Measurements from ENCODE around the gene SPDYC.

SPDYC gene, protein sequence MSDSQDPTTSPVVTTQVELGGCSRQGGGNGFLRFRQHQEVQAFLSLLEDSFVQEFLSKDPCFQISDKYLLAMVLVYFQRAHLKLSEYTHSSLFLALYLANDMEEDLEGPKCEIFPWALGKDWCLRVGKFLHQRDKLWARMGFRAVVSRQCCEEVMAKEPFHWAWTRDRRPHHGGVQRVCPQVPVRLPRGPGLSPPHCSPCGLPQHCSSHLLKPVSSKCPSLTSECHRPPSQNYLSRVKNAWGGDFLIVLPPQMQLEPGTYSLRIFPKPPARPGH

DNA sequence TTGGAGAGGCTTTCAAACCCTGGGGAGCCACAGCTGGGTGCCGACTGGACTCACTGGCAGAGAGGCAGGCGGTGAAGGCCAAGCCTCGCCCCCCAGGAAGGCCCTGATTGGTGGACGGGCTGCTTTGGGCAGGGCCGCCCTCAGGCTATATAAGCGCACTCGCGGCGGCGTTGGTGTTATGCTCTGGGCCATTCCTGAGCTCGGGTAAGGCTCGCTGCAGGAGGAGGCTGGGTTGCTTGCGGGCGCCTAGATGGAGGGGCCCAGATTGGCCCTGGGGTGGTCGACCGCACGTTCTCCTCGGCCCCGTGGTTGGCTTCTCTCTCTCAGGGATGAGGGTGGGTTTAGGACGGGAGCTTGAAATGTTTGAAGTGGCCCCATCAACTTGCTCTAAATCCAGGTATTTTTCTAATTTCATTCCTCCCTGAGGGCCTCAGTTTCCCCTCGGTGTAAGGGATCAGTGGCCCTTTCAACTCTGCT, at the start of gene SPDYC:
Gene SPDYC, plus strand, starts transcription at position 176 of the 477 bp plus-strand sequence. CDS start 1,125 bp downstream, outside the sequence.
- no peak for DNase-seq (ENCODE audit: low spot score)

DNA sequence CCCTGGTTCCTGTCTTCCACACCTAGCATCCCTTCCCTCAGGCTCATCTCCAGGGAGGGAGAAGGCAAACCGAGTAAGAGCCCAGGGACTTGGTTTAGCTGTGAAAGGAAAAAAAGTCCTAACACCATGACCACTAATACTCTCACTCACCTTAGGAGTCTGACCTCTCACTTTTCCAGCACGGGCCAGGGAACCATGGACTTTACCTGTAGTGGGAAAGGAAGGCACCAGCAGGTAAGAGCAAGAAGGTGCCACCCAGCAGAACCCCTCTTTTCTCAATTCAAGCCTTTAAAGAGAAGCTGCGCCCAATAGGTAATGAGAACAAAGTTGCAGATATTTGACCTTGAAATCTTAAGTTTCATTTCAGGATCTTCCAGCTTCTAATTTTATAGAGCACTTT, 49.2 kb upstream of the SPDYC start:
- DNase-seq (ENCODE audit: low spot score), result no peak

GRCh38 chr11:65121447-65121864, 48.6 kb upstream of the SPDYC start:
- DNase-seq (ENCODE audit: low spot score), result no peak

- DNase-seq (ENCODE audit: low spot score), result peak; percentile 95
Measured at GRCh38 chr11:65121865-65122696, 48.0 kb upstream of the SPDYC start, which contains the start of the genes FAU and MRPL49. FAU (minus strand) TSS chr11:65122134; CDS start chr11:65121813, 321 bp downstream. MRPL49 (plus strand) TSS chr11:65122321; CDS start chr11:65122347, 26 bp downstream.

DNA sequence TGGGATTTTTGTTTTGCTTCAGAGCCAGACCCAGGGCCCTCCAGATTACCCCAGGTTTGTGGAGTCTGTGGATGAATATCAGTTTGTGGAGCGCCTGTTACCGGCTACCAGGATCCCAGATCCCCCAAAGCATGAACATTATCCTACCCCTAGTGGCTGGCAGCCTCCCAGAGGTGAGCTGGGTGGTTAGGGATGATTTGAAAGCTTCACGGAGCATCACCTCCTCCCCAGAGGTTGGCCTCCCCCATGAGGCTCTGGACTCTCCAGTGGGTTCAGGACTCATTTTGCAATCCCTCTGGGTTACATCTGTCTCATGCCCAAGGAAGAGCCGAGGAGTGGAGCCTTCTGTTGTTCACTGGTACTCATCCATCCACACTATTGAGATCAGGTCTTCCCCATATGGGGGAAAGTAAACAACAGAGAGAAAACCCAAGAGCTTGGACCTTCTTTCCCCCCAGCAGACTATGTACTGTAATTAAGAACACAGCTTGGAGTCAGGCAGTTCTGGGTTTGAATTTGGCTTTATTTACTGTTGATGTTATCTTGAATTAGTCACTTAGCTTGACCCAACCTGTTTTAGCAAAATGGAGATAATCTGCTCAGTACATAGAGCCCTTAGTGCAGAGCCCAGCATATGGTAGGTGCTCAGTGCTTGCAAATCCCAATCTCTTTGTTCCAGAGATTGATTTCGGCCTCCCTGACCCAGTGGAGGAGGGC, 45.4 kb upstream of the SPDYC start:
- no peak for DNase-seq (ENCODE audit: low spot score)

DNA sequence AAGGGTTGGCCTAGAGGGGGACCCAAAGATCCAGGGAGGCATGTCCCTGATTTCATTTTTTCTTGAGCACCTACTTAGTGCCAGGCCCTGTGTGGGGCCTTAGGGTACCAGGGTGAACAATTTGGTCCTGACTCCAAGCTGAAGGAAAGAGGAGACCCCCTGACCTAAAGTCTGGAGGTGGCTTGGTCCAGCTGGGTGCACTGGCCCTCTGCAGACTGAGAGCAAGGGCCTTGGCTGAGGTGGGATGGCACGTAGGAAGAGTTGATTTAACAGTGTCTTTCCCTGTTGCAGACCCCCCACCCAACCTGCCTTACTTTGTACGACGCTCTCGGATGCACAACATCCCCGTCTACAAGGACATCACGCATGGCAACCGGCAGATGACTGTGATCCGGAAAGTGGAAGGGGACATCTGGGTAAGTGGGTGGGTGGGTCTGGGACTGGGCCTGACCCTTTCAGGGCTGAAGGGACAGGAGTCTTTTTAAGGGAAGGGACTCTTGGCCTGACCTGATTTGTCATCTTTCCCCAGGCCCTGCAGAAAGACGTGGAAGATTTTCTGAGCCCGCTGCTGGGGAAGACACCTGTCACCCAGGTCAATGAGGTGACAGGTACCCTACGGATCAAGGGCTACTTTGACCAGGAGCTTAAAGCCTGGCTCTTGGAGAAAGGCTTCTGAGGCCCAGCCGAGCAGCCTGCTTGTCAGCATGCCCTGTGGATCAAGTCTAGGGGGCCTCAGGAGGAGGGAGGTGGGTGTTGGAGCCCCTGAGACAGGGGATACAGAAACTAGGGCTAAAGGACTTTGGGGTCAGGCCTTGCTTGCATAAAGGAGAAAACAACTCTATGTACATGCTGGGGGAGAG, 44.6 kb upstream of the SPDYC start:
- no peak for DNase-seq (ENCODE audit: low spot score)

DNA sequence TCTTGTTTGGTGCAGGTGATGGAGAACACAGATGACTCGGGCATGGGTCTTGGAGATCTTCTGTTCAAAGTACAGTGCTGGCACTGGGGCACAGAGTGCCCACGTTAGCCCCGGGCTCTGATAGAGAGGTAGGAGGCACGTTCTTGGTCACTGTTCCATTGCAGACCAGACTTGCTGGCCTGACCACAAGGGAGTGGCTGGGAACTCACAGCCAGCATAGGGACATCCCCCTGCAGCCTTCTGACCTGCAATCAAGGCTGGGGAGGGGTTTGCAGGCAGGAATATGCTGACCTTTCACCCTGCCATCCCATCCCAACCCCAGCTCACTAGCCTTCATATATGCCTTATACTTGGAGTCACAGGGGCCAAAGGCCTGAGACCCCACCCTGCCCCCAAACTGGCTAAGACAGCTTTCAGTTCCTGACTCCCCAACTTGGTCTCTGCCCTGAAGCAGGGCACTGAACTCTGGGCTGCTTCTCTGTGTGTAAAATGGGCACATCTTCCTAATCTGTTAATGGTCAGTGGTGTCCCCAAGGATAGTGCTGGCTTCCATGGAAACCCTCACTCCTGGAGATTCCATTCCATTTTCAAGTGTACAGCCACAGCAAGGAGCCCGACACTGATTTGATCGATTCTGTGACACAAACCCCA, 43.3 kb upstream of the SPDYC start:
- no peak for DNase-seq (ENCODE audit: low spot score)

GRCh38 chr11:65127473-65128181, 42.4 kb upstream of the SPDYC start:
- no peak for DNase-seq (ENCODE audit: low spot score)

DNA sequence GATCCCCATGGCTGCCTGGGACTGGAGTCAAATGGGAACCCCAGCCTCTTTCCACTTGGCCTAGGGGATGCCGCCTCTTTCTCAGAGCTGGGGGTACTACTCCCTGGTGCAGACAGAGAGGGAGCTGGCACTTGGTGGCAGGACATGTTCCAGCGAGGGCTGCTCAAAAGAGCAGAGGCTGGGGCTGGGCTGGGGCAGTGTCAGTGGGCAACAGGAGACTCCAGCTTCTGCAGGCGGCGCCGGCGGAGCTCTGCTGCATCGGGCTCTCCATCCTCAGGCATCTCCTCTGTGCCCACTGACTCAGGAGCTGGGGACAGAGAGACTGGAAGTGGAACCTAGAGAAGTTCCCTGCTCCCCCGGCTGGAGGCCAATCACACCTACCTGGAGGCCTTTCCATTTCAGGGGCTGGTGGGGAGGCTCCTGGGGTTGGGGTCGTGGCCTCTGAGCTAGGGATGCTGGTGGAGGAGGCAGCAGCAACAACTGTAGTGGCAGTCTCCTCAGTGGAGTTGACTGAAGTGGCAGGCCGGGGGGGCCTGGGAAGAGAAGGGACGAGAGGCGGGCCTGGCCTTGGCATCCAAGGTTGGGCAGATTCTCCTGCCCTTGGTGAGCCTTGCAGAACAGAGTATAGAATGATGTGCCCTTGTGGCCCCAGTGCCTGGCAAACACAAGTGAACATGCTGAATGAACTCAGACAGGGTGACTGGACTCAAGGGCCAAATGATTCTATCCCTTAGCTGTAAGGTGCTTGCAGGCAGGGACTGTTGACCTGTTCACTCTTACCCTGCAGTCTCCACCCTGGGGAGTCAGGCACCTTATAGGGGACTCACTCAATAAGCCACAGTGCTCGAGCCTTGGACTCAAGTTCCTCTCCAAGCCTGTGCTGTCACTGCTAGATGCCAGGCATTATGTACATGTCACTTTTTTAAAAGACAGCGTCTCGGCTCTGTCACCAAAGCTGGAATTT, 41.6 kb upstream of the SPDYC start:
- DNase-seq (ENCODE audit: low spot score), result peak; percentile 53

DNA sequence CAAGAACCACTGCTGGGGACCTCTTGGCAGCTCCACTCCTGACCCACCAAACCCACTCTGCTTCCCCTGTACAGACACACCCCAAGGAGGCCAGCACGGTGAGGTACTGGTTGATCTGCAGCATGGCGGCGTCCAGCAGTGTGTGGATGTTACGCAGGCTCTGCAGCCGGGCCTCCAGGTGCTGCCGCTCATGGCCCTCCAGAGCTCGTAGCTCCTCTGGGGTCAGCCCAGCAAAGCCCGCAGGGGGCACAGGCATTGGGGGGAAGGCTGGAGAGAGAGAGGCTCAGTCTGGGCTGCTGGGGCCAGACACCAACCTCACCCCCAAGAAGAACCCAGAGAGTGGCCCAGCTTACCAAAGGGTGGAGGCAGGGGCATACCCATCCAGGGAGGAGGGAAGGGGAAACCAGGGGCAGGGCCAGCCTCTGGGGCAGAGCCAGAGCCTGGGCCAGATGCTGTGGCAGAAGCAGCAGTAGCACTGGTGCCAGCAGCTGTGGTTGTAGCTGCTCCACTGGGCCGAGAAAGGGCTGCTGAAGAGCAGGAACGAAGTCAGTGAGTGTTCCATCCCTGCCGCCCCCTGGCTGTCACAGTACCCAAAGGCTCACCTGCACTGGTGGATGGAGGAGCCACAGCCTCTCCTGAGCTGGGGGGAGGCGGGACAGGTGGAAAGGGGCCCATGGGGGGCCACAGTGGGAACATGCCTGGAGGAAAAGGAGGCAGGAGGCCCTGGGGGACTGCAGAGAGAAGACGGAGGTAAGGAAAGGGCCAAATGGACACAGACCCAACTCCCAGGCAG, 40.2 kb upstream of the SPDYC start:
- DNase-seq (ENCODE audit: low spot score), result no peak

DNA sequence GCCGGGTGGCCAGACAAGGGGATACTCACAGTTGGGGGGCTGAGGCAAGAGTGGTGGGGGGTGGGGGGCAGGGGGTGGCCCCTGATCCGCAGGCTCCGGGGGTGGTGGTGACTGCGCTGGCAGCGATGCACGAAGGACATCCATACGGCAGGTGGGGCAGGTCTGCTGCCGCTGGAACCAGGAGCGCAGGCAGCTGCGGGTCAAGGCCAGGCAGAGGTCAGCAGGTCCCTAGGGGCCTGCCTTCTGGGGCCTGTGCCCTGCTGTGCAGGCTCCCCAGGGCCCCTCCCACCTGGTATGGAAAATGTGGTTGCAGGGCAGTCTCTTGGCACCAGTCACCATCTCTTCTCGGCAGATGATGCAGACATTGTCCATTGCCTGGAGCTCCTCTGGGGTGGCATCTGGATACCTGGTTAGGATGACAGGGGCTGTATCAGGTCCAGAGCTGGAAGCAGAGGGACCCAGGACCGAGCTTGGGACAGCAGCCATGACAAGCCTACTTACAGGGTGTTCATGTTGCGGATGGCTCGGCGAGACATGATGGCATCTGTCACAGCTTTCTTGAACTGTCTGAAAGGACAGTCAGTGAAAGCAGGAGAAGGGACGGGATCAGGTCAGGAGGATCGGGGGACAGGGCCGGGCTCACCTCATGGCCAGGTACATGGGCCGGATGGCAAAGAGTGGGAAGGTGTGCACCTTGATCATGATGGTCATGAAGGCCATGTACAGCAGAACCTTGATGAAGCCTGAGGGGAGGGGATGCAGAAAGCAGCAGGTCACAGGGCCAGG, 39.2 kb upstream of the SPDYC start:
- no peak for DNase-seq (ENCODE audit: low spot score)

GRCh38 chr11:65131417-65131776, 38.6 kb upstream of the SPDYC start:
- no peak for DNase-seq (ENCODE audit: low spot score)

DNA sequence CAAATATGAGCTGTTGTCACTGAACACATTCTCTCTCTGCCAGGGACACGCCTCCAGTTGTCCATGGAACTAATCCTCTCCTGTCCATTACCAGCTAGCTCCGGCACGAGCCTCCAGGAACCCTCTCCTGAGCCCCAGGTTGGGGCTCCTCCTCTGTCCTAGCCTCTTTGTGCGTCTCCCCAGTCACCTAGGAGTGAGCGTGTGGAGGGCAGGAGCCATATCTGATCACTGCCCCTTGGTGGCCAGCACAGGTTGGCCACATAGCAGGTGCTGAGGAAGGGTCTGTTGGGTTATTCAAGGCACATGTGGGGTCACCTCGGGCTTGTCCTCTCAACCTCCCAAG, 38.2 kb upstream of the SPDYC start:
- DNase-seq (ENCODE audit: low spot score), result no peak

DNA sequence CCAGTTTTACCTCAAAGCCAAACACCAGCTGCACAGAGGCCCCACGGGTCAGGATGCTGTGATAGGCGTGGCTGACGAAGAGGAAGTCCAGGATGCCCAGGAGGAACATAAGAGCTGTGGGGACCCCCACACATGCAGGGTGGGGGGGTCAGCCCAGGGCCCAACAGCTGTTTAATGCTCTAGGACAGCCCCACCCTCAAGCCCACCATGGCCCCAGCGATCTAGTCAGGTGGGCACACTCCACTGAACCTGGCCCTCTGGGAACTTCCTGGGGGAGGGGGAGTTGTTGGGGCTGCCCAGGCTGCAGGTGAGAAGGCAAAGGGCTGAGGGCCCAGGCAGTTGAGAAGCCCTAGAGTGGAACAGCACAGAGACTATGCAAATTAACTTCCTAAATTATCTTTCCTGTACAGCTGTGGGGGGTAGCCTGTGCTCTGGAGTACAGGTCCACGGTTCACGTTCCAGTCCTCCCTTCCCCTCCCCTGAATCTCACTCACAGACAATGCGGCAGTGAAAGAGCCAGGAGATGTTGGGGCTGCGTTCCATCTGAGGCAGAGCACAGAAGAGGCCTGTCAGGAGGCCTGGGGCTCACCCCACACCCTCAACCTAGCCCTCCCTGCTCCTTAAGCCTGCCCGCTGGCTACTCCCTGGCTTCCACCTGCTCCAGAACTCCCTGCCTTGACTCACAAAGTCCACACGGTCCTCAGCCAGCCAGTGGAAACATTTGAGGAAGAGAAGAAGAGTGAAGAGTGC, 37.6 kb upstream of the SPDYC start:
- no peak for DNase-seq (ENCODE audit: low spot score)

GRCh38 chr11:65132988-65133700, 36.9 kb upstream of the SPDYC start:
- no peak for DNase-seq (ENCODE audit: low spot score)

- DNase-seq (ENCODE audit: low spot score), result no peak
Measured at GRCh38 chr11:65133724-65134123, 36.3 kb upstream of the SPDYC start.

Data from left forelimb (tissue), 1 donor.